Measurements from ENCODE around the gene OPTC. TPM values are rescaled to one million over a fixed set of nuclear protein-coding genes. Genes with fewer than 3 reads are reported as not detected.

OPTC gene
- total and polyA plus RNA-seq, 8 donors = not detected

DNA sequence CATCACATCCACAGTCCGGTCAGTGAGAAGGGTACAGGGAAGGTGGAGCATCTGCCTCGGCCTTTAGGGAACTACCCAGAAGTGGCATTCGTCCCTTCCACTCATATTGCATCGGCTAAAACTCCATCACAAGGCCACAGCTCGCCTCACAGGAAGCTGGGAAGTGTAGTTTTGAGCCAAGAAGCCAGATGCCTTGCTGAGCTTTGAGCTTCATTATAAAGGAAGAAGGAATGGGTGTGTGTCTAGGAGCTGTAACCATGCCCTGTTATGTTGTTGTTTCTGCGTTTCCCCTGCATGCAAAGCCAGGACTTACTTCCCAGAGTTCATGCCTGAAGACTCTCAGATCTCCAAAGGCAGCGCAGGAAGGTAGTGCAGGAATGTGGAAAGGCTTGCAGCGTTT, 61.1 kb downstream of the OPTC start:
- Histone ChIP-seq H3K36me3 (no peaks in the 10 kb centered on the region), H3K27me3 (no peaks in the 10 kb centered on the region), H3K4me3 (no peak overlapping the region), H3K27ac (peak overlapping the region in 4 of 5 donors; percentile 77 to 89 (median 79)), H3K4me1 (peaks cover 31 to 62% (median 43%) of the 10 kb centered on the region in 4 donors), H3K9me3 (no peaks in the 10 kb centered on the region)
- WGBS, 5 donors = 78 to 90% (median 85%) methylated on average over 8 of the region's 8 CpGs
- intact Hi-C loops (cut with DNase I; ENCODE audit: low total_unique reads) = no loop called here
- no peak for TF ChIP-seq EP300 (IDR thresholded peaks at IDR 0.05)
- TF ChIP-seq POLR2A (IDR thresholded peaks at IDR 0.05) = no peak
- TF ChIP-seq POLR2AphosphoS5 (IDR thresholded peaks at IDR 0.05) = no peak
- no peak for DNase-seq

DNA sequence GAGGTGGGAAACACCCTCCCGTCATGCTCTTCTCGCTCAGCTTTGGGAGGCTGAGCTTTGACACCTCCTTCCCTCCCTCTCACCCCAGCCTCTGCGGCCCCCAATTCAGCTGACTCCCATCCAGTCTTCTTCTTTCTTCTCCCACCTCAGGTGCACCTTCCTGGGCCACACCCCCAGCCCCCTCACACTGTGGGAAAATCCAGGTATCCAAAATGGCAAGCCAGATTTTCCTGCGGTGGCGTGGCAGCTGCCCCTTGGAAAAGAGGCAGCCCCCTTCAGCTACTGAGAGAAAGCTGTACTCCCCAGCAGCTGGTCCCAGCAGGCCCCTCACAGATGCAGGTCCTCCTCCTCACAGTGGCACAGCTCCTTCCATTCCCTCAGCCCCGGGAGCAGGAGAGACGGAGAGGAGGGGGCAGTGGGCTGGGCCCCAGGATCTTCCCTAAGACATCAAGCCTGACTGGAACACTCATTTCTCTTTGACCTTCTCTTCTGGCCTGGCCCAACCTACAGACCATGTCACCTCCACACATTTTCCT, 61.6 kb downstream of the OPTC start:
- intact Hi-C loops (cut with DNase I; ENCODE audit: low total_unique reads) = no loop called here
- H3K4me3 ChIP-seq = no peak overlapping the region

DNA sequence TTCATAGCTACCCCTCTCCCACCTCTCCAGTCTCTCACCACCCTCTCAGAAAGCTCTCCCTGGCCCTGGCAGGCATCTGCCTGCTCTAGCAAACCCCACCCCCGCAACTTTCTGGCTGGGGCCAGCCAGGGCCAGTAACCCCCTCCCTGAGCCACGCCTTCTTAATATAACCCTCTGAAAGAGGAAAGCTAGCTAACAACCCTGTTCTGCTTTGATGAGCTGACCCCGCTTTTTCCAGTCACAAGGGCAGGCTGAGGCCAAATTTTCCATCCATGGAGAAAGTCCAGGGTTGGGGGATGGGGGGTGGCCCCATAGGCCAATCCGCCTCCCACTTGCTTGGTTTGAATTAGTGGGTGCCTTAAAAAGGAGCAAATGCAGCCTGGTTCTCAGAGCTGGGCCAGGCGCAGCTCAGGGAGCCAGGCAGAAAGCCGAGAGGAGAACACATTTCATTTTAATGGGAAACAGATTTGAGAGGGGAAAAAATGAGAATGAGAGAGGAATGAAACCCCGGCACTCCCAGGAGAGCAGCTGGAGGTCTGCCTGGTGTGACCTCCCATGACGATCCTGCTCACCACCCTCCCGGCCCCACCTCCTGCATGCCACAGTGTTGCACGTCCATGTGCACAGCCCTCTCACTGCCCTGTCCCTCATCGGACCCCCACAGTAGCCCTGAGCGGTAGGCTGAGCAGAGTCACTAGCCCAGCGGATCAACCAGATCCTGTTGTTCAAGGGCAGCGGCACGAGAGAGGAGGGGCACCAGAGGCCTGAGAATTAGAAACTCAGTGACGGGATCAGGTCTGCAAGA, 62.3 kb downstream of the OPTC start:
- intact Hi-C loops (cut with DNase I; ENCODE audit: low total_unique reads) = no loop called here
- peak in 1 of 2 donors; percentile 72 for DNase-seq
- Histone ChIP-seq H3K4me1 (peaks cover 25 to 59% (median 43%) of the 10 kb centered on the region in 4 donors), H3K36me3 (no peaks in the 10 kb centered on the region), H3K9me3 (no peaks in the 10 kb centered on the region), H3K27me3 (no peaks in the 10 kb centered on the region), H3K27ac (peak overlapping the region in 4 of 5 donors; percentile 77 to 89 (median 79)), H3K4me3 (no peak overlapping the region)
- TF ChIP-seq EP300 (IDR thresholded peaks at IDR 0.05) (peak; percentile 3), POLR2A (IDR thresholded peaks at IDR 0.05) (no peak), POLR2AphosphoS5 (IDR thresholded peaks at IDR 0.05) (peak in 1 of 3 donors; percentile 3)
- 58 to 80% (median 74%) methylated on average over 16 of the region's 16 CpGs for WGBS, 5 donors

More for the DNA sequence above, 61.6 kb downstream of the OPTC start:
- no peak for TF ChIP-seq CTCF (IDR thresholded peaks at IDR 0.05)
- no peak for TF ChIP-seq EP300 (IDR thresholded peaks at IDR 0.05)
- TF ChIP-seq POLR2A (IDR thresholded peaks at IDR 0.05) = no peak
- no peak for TF ChIP-seq POLR2AphosphoS5 (IDR thresholded peaks at IDR 0.05)
- DNase-seq = no peak
- Histone ChIP-seq H3K4me1 (peaks cover 31 to 62% (median 43%) of the 10 kb centered on the region in 4 donors), H3K9me3 (no peaks in the 10 kb centered on the region), H3K27ac (peak overlapping the region in 4 of 5 donors; percentile 77 to 89 (median 79)), H3K27me3 (no peaks in the 10 kb centered on the region), H3K36me3 (no peaks in the 10 kb centered on the region)
- WGBS, 5 donors = 77 to 92% (median 88%) methylated on average over 6 to 7 of the region's 7 CpGs

- Histone ChIP-seq H3K27ac (peak overlapping the region in 4 of 5 donors; percentile 77 to 89 (median 79)), H3K36me3 (no peaks in the 10 kb centered on the region), H3K9me3 (no peaks in the 10 kb centered on the region), H3K4me3 (no peak overlapping the region), H3K4me1 (peaks cover 25 to 53% (median 40%) of the 10 kb centered on the region in 4 donors), H3K27me3 (no peaks in the 10 kb centered on the region)
- DNase-seq = no peak
- no peak for TF ChIP-seq CTCF (IDR thresholded peaks at IDR 0.05)
- TF ChIP-seq POLR2AphosphoS5 (IDR thresholded peaks at IDR 0.05) = peak in 2 of 3 donors; percentile 2 to 39
- no peak for TF ChIP-seq POLR2A (IDR thresholded peaks at IDR 0.05)
- no peak for TF ChIP-seq EP300 (IDR thresholded peaks at IDR 0.05)
- intact Hi-C loops (cut with DNase I; ENCODE audit: low total_unique reads) = no loop called here
- 74 to 90% (median 80%) methylated on average over 7 of the region's 7 CpGs for WGBS, 5 donors
Measured at GRCh38 chr1:203557390-203557789, 63.4 kb downstream of the OPTC start.

DNA sequence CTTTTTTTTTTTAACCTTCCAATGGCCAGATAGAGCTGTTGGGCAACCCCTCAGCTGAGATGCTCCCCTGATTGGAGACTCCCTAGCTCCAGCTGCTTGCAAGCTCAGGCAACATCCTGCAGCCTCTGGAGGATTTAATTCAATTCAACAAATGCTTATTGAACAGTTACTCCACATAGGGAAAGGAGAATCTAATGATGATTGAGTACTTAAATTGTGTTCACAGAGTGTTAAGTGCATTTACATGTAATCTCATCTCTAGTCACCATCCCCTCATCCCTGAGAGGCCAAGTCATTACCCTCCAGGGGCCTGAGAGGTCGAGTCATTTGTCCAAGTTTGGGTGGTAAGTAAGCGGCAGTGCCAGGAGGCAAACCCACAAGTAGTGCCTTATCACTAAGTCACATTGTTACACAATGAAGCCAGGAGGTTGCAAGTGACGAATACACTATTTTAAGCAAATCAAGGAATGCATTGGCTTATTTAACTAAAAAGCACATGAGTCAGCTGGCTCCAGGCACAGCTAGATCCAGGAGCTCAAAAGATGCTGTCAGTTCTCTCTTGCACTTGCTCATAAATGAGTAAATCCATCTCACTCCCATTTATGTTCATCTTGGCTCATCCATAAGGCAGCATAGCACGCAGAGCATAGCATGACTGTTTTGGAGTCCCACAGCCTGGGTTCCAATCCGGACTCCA, 64.3 kb downstream of the OPTC start:
- Histone ChIP-seq H3K9me3 (no peaks in the 10 kb centered on the region), H3K4me1 (peaks cover 25 to 53% (median 40%) of the 10 kb centered on the region in 4 donors), H3K36me3 (no peaks in the 10 kb centered on the region), H3K4me3 (no peak overlapping the region), H3K27ac (peak overlapping the region in 4 of 5 donors; percentile 77 to 89 (median 79)), H3K27me3 (no peaks in the 10 kb centered on the region)
- TF ChIP-seq EP300 (IDR thresholded peaks at IDR 0.05) (peak; percentile 78), POLR2A (IDR thresholded peaks at IDR 0.05) (no peak), POLR2AphosphoS5 (IDR thresholded peaks at IDR 0.05) (peak; percentile 70 to 95 (median 93))
- 33 to 47% (median 33%) methylated on average over 5 of the region's 5 CpGs for WGBS, 5 donors
- intact Hi-C loops (cut with DNase I; ENCODE audit: low total_unique reads) = no loop called here
- peak; percentile 48 to 67 for DNase-seq

Other genes with a start within 250 kb of the OPTC start
- gene BTG2, start 188.6 kb upstream of the OPTC start, total RNA-seq = 100 to 1,000 TPM in 3 of 5 donors, 10 to 100 TPM in 2; 80.2 to 231 (median 113) TPM
- 10 to 100 TPM; 46.4 to 78.9 (median 58.6) TPM for gene BTG2, start 188.6 kb upstream of the OPTC start, polyA plus RNA-seq
- 100 to 1,000 TPM in 1 of 5 donors, 10 to 100 TPM in 4; 14.7 to 422 (median 54.9) TPM for gene FMOD, start 143.0 kb upstream of the OPTC start, total RNA-seq
- 10 to 100 TPM; 30.1 to 39.7 (median 35.6) TPM for gene FMOD, start 143.0 kb upstream of the OPTC start, polyA plus RNA-seq
- gene PRELP, start 18.3 kb upstream of the OPTC start, total RNA-seq = 10 to 100 TPM in 3 of 5 donors, 1 to 10 TPM in 2; 1.1 to 29.8 (median 10.7) TPM
- 10 to 100 TPM in 1 of 3 donors, 1 to 10 TPM in 2; 2.2 to 29.5 (median 3.2) TPM for gene PRELP, start 18.3 kb upstream of the OPTC start, polyA plus RNA-seq
- 100 to 1,000 TPM in 2 of 5 donors, 10 to 100 TPM in 3; 38.5 to 353 (median 78.2) TPM for gene ATP2B4, start 132.7 kb downstream of the OPTC start, total RNA-seq
- gene ATP2B4, start 132.7 kb downstream of the OPTC start, polyA plus RNA-seq = 10 to 100 TPM in 1 of 3 donors, 1 to 10 TPM in 2; 4.4 to 23.6 (median 4.8) TPM

All from stomach (tissue), 9 donors.